ENCODE measurements around the gene CDHR4.
"Not testable (repeated sequence)": the region's sequence is repeated elsewhere in the genome, so short reads cannot be mapped to it uniquely, and the experiment has no call there.

CDHR4 gene

GRCh38 chr3:49780080-49780974 is 19.3 kb downstream of the CDHR4 start:
- DNase-seq (ENCODE audit: low read depth): no peak

GRCh38 chr3:49779358-49780079 is 20.2 kb downstream of the CDHR4 start:
- no peak for DNase-seq (ENCODE audit: low read depth)

- DNase-seq (ENCODE audit: low read depth): not testable (repeated sequence)
These were observed 23.6 kb downstream of the CDHR4 start for GRCh38 chr3:49776101-49776500.

- DNase-seq (ENCODE audit: low read depth): no peak
These were observed 24.1 kb downstream of the CDHR4 start for GRCh38 chr3:49775538-49775937.

GRCh38 chr3:49772703-49773102 is 27.0 kb downstream of the CDHR4 start:
- DNase-seq (ENCODE audit: low read depth): no peak

GRCh38 chr3:49771340-49771938 is 28.2 kb downstream of the CDHR4 start:
- DNase-seq (ENCODE audit: low read depth): no peak

- DNase-seq (ENCODE audit: low read depth): no peak
These were observed 29.7 kb downstream of the CDHR4 start for GRCh38 chr3:49769926-49770325.

GRCh38 chr3:49769286-49769915 is 30.3 kb downstream of the CDHR4 start:
- DNase-seq (ENCODE audit: low read depth): no peak

- no peak for DNase-seq (ENCODE audit: low read depth)
These were observed 35.7 kb downstream of the CDHR4 start for GRCh38 chr3:49763981-49764380.

- no peak for DNase-seq (ENCODE audit: low read depth)
These were observed 38.0 kb downstream of the CDHR4 start for GRCh38 chr3:49761661-49762060.

GRCh38 chr3:49759226-49759625 is 40.4 kb downstream of the CDHR4 start:
- DNase-seq (ENCODE audit: low read depth): no peak

GRCh38 chr3:49757197-49757596 is 42.5 kb downstream of the CDHR4 start:
- no peak for DNase-seq (ENCODE audit: low read depth)

GRCh38 chr3:49756036-49756435 is 43.6 kb downstream of the CDHR4 start:
- no peak for DNase-seq (ENCODE audit: low read depth)

- no peak for DNase-seq (ENCODE audit: low read depth)
These were observed 45.1 kb downstream of the CDHR4 start for GRCh38 chr3:49754536-49754935.

- no peak for DNase-seq (ENCODE audit: low read depth)
These were observed 48.2 kb downstream of the CDHR4 start for GRCh38 chr3:49751501-49751900.

- DNase-seq (ENCODE audit: low read depth): no peak
These were observed 49.6 kb downstream of the CDHR4 start for GRCh38 chr3:49750056-49750455.

- DNase-seq (ENCODE audit: low read depth): not testable (repeated sequence)
These were observed 50.8 kb downstream of the CDHR4 start for GRCh38 chr3:49748874-49749273.

GRCh38 chr3:49747792-49748480 is 51.7 kb downstream of the CDHR4 start:
- no peak for DNase-seq (ENCODE audit: low read depth)

GRCh38 chr3:49745986-49746385 is 53.7 kb downstream of the CDHR4 start:
- DNase-seq (ENCODE audit: low read depth): no peak

Data from stimulated activated CD8-positive, alpha-beta memory T cell treated with anti-CD3 and anti-CD28 coated beads, Interleukin-15, amount 100 ng/mL, for 24 hours (primary cell).